Retinal pigment epithelial cell (primary cell): ENCODE results near the gene ABCB4.

Experiments
- DNase-seq: peaks from one replicate; pipeline ENCODE4 v3.0.0-alpha.2; 2010; ENCODE audit warnings: low read depth
- H3K4me3 ChIP-seq: 2 replicates; pipeline ENCODE4 v1.5.1; 2011; ENCODE audit warnings: mild to moderate bottlenecking, low read length, control low read depth, moderate library complexity
- CTCF ChIP-seq: conservative IDR thresholded peaks from 2 replicates; pipeline ENCODE4 v1.5.1; 2011; ENCODE audit warnings: low read depth, low read length, control low read depth, inconsistent platforms

Gene ABCB4

GRCh38 chr7:87356448-87356847 is 119.0 kb downstream of the ABCB4 start:
- no peak overlapping the region for H3K4me3 ChIP-seq
- no peak for TF ChIP-seq CTCF
- no peak for DNase-seq

DNA sequence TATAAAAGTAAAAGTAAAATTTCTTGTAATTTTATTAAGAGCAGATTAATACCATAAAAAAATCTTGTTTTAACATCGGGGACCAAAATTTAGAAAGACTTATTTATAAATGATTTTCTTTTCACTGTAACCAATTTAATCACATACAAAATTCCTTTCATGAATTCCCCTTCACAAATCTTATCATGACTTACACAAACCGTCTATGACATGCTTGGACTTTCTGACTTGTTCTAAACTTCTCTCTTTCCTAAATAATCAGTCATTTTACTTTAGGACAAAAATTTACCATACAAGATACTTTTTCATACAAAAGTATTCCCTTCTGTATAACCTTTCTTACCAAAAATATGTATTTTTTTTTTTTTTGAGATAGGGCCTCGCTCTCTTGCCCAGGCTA is 120.7 kb downstream of the ABCB4 start:
- no peak for TF ChIP-seq CTCF
- no peak for DNase-seq

More for the DNA sequence above, 120.7 kb downstream of the ABCB4 start:
- H3K4me3 ChIP-seq: no peak overlapping the region
